H1 (cell line): ENCODE data around the gene HHIP. TPM values are rescaled to one million over a fixed set of nuclear protein-coding genes. Genes with fewer than 3 reads are reported as not detected.

Source experiments
- EGR1 ChIP-seq: IDR thresholded peaks from 2 replicates; pipeline ENCODE4 v1.6.1; 2011; ENCODE audit warnings: low read depth, low read length, borderline replicate concordance
- polyA plus RNA-seq, 7 experiments: library from polyadenylated mRNA; depleted of rRNA in 3 of 7; stranded (reverse) in 5 of 7; unstranded in 2 of 7; fragments of >200 nt in 5 of 7; fragments of 200-250 nt in 2 of 7; gene quantifications; 1 replicate in 5 of 7; 2 replicates in 1 of 7; 4 replicates in 1 of 7; pipeline versions ENCODE4 v1.2.1 to v1.2.3, GENCODE V29; 2011 to 2013; ENCODE audit warnings: missing spikeins in 2 of 7, mixed read lengths in 2 of 7
- total RNA-seq: library from RNA; stranded (reverse); fragmentation: NEBNext Ultra II Directional; extraction: Animal tissue kit (Norgen Biotek cat#: 25700); gene quantifications from 2 replicates; pipeline ENCODE4 v1.2.1, GENCODE V29; 2021

HHIP gene
- total and polyA plus RNA-seq, 2 of the 8 experiments (the other 6 are each of a cell fraction or from before 2014, with no cell fraction given), result 0.05 to 1.3 TPM

- TF ChIP-seq EGR1, result no peak
Observed at GRCh38 chr4:144683516-144683915, 37.6 kb downstream of the HHIP start (continued).
